Fibroblast of pulmonary artery (primary cell): ENCODE measurements around the gene GCLC.
"Not testable (repeated sequence)": the region's sequence is repeated elsewhere in the genome, so short reads cannot be mapped to it uniquely, and the experiment has no call there.

Source experiments
- DNase-seq: peaks from one replicate; pipeline ENCODE4 v3.0.0-alpha.2; 2010; ENCODE audit warnings: low read depth
- H3K4me3 ChIP-seq: replicated peaks from 2 replicates; pipeline ENCODE4 v1.5.1; 2011; ENCODE audit warnings: low read depth, mild to moderate bottlenecking, control low read depth, low read length, moderate library complexity
- TF ChIP-seq, protein P1 (sequence below): IDR thresholded peaks from 2 replicates; pipeline ENCODE4 v1.5.1; 2011; ENCODE audit warnings: mild to moderate bottlenecking, control low read depth, low read length, inconsistent platforms; ENCODE audit errors: missing control alignments

GCLC gene

DNA sequence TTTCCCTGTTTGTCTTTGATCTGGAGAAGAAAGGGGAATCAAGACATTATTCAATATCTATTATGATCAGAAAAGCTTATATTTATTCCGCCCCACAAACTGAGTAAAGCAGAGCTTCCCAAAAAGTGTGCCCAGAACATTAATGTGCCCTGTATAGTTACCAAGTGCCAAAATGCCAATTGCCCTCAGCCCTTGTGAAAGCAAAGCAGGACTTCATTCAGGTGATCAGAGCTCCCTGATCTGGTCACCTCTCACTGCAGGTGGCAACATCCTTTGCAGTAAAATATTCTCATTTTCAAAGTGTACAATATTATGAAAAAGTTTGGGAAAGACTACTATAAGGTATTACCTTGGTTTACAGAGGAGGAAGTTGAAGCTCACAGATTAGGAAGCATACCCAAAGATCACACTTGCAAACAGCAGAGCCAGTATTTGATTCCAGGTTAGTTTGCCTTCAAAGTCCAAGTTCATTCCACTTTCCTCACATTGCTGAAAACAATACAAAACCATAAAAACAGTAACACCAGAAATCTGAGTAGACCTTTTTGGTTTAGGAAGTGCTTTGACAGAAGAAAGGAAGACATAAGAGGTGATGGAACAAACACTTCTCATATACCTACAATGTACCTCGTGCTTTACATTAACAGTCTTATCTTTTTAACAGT is 19.6 kb upstream of the GCLC start:
- TF ChIP-seq, protein P1, sequence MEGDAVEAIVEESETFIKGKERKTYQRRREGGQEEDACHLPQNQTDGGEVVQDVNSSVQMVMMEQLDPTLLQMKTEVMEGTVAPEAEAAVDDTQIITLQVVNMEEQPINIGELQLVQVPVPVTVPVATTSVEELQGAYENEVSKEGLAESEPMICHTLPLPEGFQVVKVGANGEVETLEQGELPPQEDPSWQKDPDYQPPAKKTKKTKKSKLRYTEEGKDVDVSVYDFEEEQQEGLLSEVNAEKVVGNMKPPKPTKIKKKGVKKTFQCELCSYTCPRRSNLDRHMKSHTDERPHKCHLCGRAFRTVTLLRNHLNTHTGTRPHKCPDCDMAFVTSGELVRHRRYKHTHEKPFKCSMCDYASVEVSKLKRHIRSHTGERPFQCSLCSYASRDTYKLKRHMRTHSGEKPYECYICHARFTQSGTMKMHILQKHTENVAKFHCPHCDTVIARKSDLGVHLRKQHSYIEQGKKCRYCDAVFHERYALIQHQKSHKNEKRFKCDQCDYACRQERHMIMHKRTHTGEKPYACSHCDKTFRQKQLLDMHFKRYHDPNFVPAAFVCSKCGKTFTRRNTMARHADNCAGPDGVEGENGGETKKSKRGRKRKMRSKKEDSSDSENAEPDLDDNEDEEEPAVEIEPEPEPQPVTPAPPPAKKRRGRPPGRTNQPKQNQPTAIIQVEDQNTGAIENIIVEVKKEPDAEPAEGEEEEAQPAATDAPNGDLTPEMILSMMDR, result no peak
- H3K4me3 ChIP-seq, result no peak overlapping the region
- no peak for DNase-seq

DNA sequence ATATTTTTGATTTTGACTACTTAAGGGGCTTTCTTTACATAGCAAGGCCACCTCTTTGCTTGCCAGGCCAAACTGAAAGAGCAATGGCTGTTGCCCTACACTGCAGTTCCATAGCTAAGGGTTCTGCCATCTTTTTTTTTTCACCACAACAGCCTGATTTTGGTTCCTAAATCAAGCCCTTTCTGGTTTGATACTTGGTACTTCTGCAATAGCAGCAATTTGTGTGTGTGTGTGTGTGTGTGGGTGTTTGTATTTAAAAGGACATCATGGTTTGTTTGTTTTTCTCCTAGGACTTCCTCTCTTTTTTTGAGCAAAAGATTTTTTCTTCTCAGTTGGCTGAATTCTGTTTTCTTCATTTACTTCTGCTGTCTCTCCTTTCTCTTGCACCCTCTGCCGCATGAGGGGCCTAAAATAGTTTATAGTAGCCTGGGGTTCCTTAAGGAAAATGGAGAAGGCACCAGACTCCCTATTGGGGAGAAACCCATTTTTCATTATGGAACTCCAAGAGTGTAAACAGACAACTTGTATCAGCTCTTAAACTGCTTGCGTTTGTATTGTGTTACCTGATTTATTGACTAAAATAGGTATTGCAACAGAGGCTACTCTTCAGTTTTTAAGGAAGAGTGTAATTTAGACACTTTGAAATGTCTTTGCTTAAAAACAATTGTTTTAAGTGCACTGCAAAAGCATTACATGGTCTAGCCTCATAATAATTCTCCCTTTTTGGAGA is 12.2 kb upstream of the GCLC start:
- DNase-seq, result no peak
- H3K4me3 ChIP-seq, result no peak overlapping the region
- TF ChIP-seq, protein P1, result no peak

DNA sequence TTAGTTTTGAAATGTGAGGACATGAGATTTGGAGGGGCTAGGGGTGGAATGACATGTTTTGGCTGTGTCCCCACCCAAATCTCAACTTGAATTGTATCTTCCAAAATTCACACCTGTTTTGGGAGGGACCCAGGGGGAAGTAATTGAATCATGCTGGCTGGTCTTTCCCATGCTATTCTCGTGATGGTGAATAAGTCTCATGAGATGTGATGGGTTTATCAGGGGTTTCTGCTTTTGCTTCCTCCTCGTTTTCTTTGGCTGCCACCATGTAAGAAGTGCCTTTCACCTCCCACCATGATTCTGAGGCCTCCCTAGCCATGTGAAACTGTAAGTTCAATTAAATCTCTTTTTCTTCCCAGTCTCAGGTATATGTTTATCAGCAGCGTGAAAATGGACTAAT is 8.7 kb upstream of the GCLC start:
- not testable (repeated sequence) for H3K4me3 ChIP-seq, DNase-seq

DNA sequence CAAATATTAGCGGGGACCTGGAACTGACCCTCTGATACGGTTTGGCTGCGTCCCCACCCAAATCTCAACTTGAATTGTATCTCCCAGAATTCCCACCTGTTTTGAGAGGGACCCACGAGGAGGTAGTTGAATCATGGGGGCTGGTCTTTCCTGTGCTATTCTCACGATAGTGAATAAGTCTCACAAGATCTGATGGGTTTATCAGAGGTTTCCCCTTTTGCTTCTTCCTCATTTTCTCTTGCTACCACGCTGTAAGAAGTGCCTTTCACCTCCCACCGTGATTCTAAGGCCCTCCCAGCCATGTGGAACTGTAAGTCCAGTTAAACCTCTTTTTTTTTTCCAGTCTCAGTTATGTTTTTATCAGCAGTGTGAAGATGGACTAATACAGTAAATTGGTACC is 6.8 kb upstream of the GCLC start:
- not testable (repeated sequence) for H3K4me3 ChIP-seq, DNase-seq

DNA sequence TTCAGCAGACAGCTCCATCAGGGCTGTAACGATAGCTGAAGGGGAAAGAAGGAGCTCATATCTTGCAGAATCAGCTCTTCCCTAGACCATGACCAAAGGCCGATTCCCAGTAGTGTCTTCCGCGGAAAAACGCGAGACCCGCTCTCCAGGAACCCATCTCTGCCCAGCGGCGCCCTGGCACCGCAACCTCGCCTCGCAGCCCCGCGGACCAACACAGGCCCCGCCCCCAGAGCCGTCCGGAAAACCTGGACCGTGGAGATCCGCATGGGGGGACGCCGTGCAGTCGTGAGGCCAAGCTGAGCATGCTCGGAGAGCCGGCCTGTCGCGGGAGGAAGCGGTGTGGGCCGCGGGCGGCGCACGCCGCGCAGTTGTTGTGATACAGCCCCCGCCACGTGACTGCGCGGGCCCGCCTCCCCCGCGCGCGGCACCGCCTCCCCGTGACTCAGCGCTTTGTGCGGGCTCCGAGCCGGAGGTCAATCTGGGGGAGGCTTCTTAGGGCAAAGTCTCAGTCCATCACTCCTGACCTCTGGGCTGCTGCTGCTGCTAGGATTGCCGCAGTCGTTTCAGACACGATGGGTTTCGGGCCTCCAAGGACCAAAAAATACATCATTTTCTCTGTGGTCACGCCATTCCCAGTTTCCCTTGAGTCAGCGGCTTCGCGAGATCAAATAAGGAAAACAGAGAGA is 3.1 kb upstream of the GCLC start:
- DNase-seq, result peak; percentile 98
- TF ChIP-seq, protein P1, result no peak
- peak overlapping the region; percentile 77 for H3K4me3 ChIP-seq

DNA sequence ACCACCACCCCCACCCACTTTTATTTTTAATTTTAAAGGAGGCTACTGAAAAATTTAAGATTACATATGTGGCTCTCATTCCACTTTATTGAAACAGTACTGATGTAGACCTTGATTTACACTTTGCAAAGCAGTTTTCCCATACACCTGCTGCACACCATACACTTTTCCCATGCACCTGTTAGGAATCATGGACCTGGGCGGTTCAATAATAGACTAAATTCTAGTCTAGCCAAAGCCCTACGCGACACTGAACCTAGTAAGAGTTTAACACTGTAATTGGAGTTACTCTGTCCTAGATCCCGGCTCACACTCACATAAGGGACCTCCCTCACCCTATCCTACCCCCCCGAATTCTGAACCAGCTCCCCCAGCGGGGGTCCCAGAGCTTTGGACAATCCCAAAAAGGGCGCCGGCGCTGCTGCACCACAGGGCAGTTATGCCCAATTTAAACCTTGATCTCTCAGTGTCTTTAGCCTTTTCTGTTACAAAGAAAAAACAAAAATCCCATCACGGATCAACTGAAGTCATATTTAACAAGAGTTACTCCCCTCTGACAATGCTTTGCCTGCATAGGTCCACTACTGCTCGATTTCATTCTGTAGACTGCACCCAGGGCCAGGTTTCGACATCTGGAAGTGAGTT is 2.4 kb upstream of the GCLC start:
- DNase-seq, result no peak
- TF ChIP-seq, protein P1, result no peak
- H3K4me3 ChIP-seq, result peak overlapping the region; percentile 77

DNA sequence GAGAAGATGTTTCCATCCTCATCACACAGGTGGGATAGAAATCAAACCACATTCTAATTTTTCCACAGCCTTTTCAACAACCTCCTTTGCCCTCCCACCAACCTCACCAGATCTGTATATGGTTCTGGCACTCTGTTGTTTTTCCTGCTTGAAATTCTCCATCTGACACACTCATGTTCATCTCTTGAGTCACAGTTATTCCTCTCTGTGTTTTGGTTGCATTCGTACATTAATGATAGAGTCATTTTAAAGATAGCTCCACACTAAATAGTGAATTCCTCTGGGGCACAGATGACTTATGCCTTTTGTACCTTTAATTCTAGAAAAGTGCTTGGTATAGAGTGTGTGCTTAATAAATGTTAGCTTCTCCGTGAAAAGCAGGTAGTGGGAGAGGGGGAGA is 1.4 kb upstream of the GCLC start:
- TF ChIP-seq, protein P1, result no peak
- DNase-seq, result no peak
- H3K4me3 ChIP-seq, result no peak overlapping the region
